ENCODE data around the gene NSDHL.
A peak's percentile ranks its signal among the peaks of the same experiment; 100 is the strongest.
"Not testable (repeated sequence)": the region's sequence is repeated elsewhere in the genome, so short reads cannot be mapped to it uniquely, and the experiment has no call there.

NSDHL gene

DNA sequence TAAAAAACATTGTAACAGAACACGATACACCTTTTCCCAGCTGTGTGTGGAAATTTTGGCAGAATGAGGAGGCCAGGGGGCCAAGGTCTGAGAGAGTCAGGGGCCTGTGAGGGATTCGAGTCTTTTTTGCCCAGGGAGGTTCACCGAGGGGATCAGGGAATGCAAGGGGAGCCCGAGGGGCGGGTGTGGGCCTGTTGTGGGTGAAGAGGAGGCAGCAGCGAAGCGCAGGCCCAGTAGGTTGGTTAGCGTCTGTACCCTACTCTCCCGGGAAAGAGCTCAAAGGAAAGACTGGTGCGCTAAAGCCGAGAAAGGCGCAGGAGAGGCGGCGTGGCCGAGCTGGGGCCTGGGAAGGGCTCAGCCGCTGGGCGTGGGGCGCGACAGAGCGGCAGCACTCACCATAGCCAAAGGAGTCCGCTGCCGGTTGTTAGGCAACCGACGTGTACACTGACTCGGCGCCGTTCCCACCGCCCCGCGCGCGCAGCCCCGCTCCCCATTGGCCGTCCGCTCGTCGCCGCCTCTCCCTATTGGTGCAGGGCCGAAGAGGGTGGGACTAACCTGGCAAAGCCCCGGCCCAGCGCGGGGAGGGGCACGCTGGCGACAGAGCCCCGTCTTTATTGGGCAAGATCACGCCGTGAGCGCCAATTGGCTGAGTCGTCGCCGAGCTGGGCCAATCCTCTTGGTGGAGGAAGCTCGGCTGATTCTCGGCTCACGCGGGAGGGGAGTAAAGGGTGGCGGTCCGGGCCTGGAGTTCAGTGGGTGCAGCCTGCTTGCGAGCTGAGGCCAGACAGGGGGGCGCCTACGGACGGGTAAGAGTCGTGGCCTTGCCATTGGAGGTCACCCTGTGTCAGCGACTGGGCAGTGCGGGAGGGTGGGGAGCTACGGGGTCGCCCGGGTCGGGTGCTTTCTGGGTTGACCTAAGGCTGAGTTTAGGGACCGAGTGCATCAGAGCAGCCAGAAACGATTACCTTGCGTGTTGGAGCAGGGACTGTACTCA, at the start of gene NSDHL, which contains the start of gene CETN2:
Gene NSDHL, plus strand, starts transcription at position 752 of the 994 bp plus-strand sequence. CDS start 15,262 bp downstream, outside the sequence.
Gene CETN2, minus strand, starts transcription at position 446 of the 994 bp plus-strand sequence. Its CDS starts 47 bp downstream, at position 399.
- peak; percentile 96 for DNase-seq

GRCh38 chrX:152787062-152787461, 43.8 kb upstream of the NSDHL start:
- not testable (repeated sequence) for DNase-seq

GRCh38 chrX:152798945-152799344, 31.9 kb upstream of the NSDHL start:
- no peak for DNase-seq

DNA sequence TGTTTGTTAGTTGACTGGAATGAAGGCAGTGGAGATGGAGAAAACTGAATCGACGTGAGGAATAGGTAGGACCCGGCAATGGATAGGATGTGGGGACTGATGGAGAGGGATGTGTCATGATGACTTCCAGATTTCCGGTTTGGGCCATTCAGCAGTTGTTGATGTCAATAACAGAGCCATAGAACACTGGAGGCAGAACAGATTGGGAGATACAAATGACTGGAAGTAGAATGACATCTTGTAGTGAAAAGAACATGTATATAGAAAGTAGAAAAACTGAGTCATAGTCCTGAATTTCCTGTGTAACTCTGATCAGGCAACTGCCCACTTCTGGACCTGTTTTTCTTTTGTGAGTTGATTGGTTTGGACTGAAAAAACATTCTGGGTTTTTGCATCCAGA, 24.8 kb upstream of the NSDHL start:
- DNase-seq: no peak

GRCh38 chrX:152810403-152810802, 20.5 kb upstream of the NSDHL start:
- DNase-seq: no peak

DNA sequence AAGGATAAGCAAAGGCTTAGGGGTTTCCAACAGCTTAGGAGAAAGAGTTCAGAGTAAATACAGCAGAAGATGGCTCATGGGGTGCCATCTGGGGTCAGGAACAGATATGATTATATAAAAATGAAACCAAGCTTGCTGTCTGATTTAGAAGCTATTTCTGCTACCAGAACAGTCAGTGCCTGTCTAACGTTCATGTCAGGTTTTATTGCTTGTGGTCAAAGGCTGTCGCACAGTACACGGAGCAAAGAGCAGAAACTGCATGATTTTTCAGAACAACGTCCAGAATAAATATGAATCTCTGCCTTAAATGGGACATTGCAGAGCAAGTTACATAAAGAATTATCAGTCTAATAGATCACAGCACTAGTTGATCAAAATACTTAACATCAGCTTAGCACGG, 17.7 kb upstream of the NSDHL start:
- no peak for DNase-seq

- DNase-seq: no peak
These were observed 16.8 kb upstream of the NSDHL start for GRCh38 chrX:152814048-152814447.

- peak; percentile 18 for DNase-seq
These were observed 13.6 kb upstream of the NSDHL start for GRCh38 chrX:152817078-152817764.

- DNase-seq: no peak
These were observed 12.5 kb upstream of the NSDHL start for GRCh38 chrX:152818356-152818755.

GRCh38 chrX:152819266-152819665, 11.6 kb upstream of the NSDHL start:
- no peak for DNase-seq

GRCh38 chrX:152819732-152820131, 11.1 kb upstream of the NSDHL start:
- DNase-seq: no peak

DNA sequence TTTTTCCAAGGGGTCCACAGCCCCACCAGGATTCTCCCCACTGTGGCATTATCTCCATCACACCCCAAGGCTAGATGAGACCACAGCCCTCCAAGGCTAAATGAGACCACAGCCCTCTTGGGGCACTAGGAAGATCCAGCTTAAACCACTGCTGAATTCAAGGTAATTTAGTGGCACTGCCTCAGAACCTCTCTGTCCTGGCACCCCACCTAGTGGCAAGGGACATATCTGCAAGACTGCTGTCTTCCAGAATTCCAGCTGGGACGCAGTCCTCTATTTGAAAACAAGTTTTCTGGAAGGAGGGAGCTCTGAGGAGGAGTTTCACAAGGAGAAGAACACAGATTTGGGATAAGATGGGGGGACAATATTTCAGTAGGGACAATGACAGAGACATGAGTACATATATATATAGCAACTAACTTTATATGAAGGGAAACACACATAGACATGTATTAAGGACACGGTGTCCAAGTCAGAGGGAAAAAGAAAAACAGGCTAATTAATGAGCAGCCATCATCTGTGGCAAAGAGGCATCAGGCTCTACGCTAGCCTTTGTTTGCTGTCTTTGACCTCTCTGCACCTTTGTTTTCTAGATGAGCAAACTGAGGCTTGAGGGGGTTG, 9.6 kb upstream of the NSDHL start:
- DNase-seq: no peak

GRCh38 chrX:152822383-152823086, 8.3 kb upstream of the NSDHL start:
- DNase-seq: no peak

DNA sequence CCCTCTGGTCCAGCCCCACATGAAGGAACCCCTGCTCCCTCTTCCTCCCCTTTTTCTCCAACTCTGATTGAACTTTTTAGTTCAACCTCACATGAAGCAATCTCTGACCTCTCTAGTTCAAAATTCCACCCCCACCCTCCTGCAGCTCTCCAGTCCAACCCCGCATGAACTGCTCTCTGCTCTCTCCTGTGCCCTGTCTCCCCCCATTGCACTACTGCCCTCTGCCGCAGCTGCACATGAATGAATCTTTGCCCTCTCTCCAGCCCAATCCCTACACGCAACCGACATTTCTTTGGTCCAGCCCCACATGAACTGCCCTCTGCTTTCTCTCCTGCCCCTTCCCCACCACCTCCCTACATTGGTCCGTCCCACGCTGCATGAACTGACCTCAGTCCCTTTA, 7.2 kb upstream of the NSDHL start:
- DNase-seq: no peak

GRCh38 chrX:152824841-152825374, 6.0 kb upstream of the NSDHL start:
- DNase-seq: no peak

DNA sequence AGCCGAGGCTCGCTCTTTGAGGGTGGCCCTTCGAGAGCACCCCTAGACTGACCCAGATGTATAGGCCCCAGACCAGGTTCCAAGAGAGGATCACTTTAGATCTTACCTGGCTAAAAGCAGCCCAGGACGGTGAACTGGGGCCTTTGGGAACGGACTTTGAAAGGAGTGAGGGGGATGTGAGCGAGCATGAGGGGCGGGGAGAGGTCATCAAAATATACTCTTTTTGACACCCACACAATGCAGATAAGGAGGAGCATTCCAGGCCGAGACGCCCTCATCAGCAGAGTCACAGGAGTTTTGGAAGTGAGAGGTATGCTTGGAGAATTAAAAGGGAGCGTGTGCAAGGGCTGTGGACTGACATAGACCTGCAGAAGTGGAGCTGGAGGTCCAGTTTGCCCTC, 528 bp downstream of the NSDHL start:
- no peak for DNase-seq

- DNase-seq: no peak
These were observed 1.7 kb downstream of the NSDHL start for GRCh38 chrX:152832520-152832919.

DNA sequence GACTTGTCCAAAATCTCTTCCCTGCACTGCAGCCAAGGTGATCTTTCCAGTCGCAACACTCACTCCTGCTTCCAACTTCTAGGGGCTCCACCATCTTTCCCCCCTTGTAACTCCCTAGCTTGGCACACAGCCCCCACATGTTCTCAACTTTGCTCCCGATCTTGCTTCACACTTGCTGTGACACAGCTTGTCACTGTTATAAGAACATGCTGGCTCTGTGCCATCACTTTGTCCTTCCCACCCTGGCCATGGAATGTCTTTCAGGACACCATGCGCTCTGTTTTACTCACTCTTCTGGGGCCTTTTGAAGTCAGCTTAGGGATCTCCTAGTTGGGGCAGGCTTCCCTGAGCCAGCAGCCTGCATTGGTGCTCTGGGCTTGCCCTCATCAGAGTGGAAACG, 2.5 kb downstream of the NSDHL start:
- no peak for DNase-seq

DNA sequence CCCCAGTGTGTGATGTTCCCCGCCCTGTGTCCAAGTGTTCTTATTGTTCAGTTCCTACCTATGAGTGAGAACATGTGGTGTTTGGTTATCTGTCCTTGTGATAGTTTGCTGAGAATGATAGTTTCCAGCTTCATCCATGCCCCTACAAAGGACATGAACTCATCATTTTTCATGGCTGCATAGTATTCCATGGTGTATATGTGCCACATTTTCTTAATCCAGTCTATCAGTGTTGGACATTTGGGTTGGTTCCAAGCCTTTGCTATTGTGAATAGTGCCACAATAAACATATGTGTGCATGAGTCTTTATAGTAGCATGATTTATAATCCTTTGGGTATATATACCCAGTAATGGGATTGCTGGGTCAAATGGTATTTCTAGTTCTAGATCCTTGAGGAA, 4.6 kb downstream of the NSDHL start:
- DNase-seq: not testable (repeated sequence)

DNA sequence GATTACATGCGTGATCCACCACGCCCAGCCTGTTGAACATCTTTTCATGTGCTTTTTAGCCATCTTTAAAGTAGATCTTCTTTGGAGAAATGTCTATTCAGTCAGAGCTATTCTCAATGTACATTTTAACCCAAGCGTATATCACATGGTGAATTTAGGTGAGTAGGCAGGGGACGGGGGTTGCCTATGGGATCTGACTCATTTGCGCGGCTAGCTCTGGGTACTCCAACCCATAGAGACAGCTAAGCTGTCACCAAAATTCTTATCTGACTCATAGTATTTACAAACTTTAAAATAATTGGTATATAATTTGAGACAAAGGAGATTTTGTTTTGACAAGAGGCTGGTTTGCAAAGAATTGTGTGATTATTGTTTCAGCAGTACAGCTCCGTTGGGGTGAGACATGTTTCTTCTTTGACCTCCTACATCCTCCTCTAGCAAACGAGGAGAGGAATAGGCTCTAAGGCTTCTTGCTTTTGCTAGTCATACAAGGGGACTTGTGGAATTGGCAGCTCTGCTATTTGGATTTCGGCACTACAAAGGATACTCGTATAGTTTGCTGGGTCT, 12.0 kb downstream of the NSDHL start:
- DNase-seq: no peak

DNA sequence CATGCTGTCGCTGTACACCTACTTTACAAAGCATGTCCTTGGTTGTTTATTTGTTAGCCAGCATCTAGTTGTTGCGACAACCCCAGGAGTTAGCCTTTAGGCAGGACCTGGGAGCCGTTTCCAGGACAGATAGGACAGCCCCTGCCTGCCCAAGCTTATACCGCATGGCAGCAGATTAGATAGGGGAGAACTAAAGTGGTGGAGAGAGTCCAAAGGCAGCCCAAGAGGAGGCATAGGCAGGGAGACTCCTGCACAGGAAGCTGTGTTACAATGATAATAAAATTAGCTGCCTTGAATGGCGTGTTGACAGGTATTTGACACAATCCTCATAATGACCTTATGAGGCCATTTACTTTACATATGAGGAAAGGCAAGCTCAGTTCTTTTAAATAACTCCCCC, 13.0 kb downstream of the NSDHL start:
- DNase-seq: no peak

DNA sequence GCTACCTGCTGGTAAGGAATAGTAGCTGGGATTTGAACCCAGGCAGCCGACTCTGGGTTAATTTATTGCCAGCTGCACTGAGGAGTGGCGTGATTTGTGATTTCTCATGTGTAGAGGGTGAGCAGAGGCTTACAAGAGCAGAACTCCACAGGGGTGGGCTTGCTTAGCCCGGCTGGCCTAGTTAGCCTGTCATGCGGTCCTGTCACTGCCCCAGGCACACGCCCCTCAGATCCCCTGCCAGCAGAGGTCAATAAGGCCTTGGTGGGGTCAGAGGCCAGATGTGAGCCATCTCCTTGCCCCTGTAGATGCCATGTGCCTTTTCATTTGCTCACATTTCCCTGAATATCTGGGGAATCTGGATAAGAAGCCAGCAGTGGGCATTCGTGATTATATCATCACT, 13.4 kb downstream of the NSDHL start:
- DNase-seq: no peak

Data from NCI-H1092 treated with DMSO at 0.1 percent for 48 hours (cell line).